Loucy (cell line): ENCODE measurements around the gene ZBTB24.
A peak's percentile ranks its signal among the peaks of the same experiment; 100 is the strongest.

Experiments used
- H2AFZ ChIP-seq: fragments of 200-600 bp; sonication (generic); 2 replicates; pipeline ENCODE4 v1.6.0; 2016; ENCODE audit warnings: antibody characterized with exemption, mild to moderate bottlenecking, low read length, moderate library complexity
- H3F3A ChIP-seq: fragments of 200-600 bp; 2 replicates; pipeline ENCODE4 v1.6.0; 2016; ENCODE audit warnings: antibody characterized with exemption, low read depth, mild to moderate bottlenecking
- H3K27me3 ChIP-seq: fragments of 200-600 bp; sonication (generic); 2 replicates; pipeline ENCODE4 v1.6.1; 2014; ENCODE audit warnings: low read length, mild to moderate bottlenecking; ENCODE audit not compliant: insufficient read depth, poor library complexity, severe bottlenecking
- H3K36me3 ChIP-seq: fragments of 200-600 bp; sonication (generic); 2 replicates; pipeline ENCODE4 v1.6.1; 2016; ENCODE audit warnings: low read length; ENCODE audit not compliant: insufficient read depth
- H3K4me1 ChIP-seq: fragments of 200-600 bp; sonication (generic); 2 replicates; pipeline ENCODE4 v1.5.1; 2014; ENCODE audit warnings: low read length, mild to moderate bottlenecking; ENCODE audit not compliant: insufficient read depth, poor library complexity, severe bottlenecking
- H3K4me2 ChIP-seq: fragments of 200-600 bp; sonication (generic); 2 replicates; pipeline ENCODE4 v1.6.0; 2014; ENCODE audit warnings: antibody characterized with exemption, low read length, low read depth, mild to moderate bottlenecking; ENCODE audit not compliant: poor library complexity, severe bottlenecking
- H3K4me3 ChIP-seq: fragments of 200-600 bp; sonication (generic); 2 replicates; pipeline ENCODE4 v1.5.1; 2014; ENCODE audit warnings: low read length, mild to moderate bottlenecking, mixed read lengths; ENCODE audit not compliant: poor library complexity, severe bottlenecking
- H3K79me2 ChIP-seq: fragments of 200-600 bp; sonication (generic); 2 replicates; pipeline ENCODE4 v1.6.1; 2014; ENCODE audit warnings: low read length; ENCODE audit not compliant: insufficient read depth
- H3K9ac ChIP-seq: fragments of 200-600 bp; sonication (generic); 2 replicates; pipeline ENCODE4 v1.6.0; 2014; ENCODE audit warnings: mild to moderate bottlenecking, low read depth, low read length, moderate library complexity; ENCODE audit not compliant: poor library complexity, severe bottlenecking
- H3K9me2 ChIP-seq: fragments of 200-600 bp; sonication (generic); replicated peaks from 2 replicates; pipeline ENCODE4 v1.6.1; 2016; ENCODE audit warnings: low read depth, low read length, mixed read lengths
- H3K9me3 ChIP-seq: fragments of 200-600 bp; sonication (generic); 2 replicates; pipeline ENCODE4 v1.6.1; 2014; ENCODE audit warnings: mild to moderate bottlenecking, antibody characterized with exemption, low read length, low read depth; ENCODE audit not compliant: insufficient read depth
- H4K20me1 ChIP-seq: fragments of 200-600 bp; sonication (generic); 2 replicates; pipeline ENCODE4 v1.6.0; 2014; ENCODE audit warnings: antibody characterized with exemption, low read length, mild to moderate bottlenecking; ENCODE audit not compliant: insufficient read depth, poor library complexity, severe bottlenecking
- EZH2phosphoT487 ChIP-seq: fragments of 200-600 bp; IDR thresholded peaks from 2 replicates; pipeline ENCODE4 v1.6.1; 2018; ENCODE audit warnings: antibody characterized with exemption, mild to moderate bottlenecking, moderate library complexity, borderline replicate concordance
- TF ChIP-seq, protein P1 (sequence below): fragments of 200-600 bp; sonication (generic); conservative IDR thresholded peaks from 2 replicates; pipeline ENCODE4 v1.5.1; 2014; ENCODE audit warnings: mild to moderate bottlenecking, antibody characterized with exemption, low read length

Gene ZBTB24

GRCh38 chr6:109449795-109450673 is 33.0 kb downstream of the ZBTB24 start:
- peaks cover 35% of the 10 kb centered on the region; the same call in 1 of the 2 replicates for H3K36me3 ChIP-seq
- TF ChIP-seq, protein P1, sequence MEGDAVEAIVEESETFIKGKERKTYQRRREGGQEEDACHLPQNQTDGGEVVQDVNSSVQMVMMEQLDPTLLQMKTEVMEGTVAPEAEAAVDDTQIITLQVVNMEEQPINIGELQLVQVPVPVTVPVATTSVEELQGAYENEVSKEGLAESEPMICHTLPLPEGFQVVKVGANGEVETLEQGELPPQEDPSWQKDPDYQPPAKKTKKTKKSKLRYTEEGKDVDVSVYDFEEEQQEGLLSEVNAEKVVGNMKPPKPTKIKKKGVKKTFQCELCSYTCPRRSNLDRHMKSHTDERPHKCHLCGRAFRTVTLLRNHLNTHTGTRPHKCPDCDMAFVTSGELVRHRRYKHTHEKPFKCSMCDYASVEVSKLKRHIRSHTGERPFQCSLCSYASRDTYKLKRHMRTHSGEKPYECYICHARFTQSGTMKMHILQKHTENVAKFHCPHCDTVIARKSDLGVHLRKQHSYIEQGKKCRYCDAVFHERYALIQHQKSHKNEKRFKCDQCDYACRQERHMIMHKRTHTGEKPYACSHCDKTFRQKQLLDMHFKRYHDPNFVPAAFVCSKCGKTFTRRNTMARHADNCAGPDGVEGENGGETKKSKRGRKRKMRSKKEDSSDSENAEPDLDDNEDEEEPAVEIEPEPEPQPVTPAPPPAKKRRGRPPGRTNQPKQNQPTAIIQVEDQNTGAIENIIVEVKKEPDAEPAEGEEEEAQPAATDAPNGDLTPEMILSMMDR: peak; percentile 43
- no peak for TF ChIP-seq EZH2phosphoT487
- H3F3A ChIP-seq: no peaks in the 10 kb centered on the region
- H4K20me1 ChIP-seq: peaks cover 2% of the 10 kb centered on the region
- H3K9me3 ChIP-seq: no peaks in the 10 kb centered on the region
- peaks cover 55% of the 10 kb centered on the region for H3K4me1 ChIP-seq
- peak overlapping the region; percentile 72 for H3K4me2 ChIP-seq
- H3K9ac ChIP-seq: peak overlapping the region; percentile 52
- no peaks in the 10 kb centered on the region for H3K9me2 ChIP-seq
- peaks cover 48% of the 10 kb centered on the region for H3K79me2 ChIP-seq
- no peak overlapping the region for H2AFZ ChIP-seq
- H3K4me3 ChIP-seq: peak overlapping the region; percentile 51
- no peaks in the 10 kb centered on the region for H3K27me3 ChIP-seq

DNA sequence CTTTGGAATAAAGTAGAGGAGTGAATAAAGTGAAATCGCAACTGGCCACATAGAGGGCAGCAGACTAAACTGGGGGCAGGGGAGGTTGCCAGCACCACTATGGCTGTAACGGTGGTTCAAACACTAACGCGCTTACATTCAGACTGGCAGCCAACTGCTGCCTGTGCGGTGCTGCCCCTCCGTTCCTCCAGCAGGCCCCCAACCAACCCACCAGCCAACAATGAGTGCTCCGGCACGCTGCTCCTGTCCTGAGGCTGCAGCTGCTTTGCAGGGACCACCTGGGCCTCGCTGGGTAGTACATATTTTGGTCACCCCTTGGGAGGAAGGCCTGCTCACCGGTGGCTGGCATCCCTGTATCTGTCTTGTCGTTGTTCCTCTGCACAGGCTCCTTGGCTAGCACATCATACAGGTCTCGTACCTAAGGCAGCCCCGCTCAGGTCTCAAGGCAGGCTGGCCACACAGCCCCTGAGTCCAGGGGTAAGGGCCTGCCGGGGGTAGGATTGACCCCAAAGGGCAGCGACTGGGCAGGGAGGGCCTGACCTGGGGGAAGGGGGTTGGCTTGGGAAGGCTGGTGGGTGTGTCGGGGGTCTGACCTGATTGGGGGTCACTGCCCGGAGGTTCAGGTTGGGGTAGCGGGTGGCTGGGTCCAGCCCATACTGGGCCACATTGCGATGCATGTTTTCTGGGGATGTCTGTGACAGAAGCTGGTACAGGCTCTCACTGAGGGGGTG is 33.8 kb downstream of the ZBTB24 start:
- peak overlapping the region; percentile 72 for H3K4me2 ChIP-seq
- peak overlapping the region; percentile 51 for H3K4me3 ChIP-seq
- no peaks in the 10 kb centered on the region for H3K27me3 ChIP-seq
- peaks cover 2% of the 10 kb centered on the region for H4K20me1 ChIP-seq
- H3K9me2 ChIP-seq: no peaks in the 10 kb centered on the region
- H3K9ac ChIP-seq: peak overlapping the region; percentile 52
- H2AFZ ChIP-seq: no peak overlapping the region
- H3K79me2 ChIP-seq: peaks cover 46% of the 10 kb centered on the region
- peaks cover 51% of the 10 kb centered on the region for H3K4me1 ChIP-seq
- TF ChIP-seq, protein P1: no peak
- TF ChIP-seq EZH2phosphoT487: no peak
- no peaks in the 10 kb centered on the region for H3F3A ChIP-seq
- peaks cover 42% of the 10 kb centered on the region; the same call in 1 of the 2 replicates for H3K36me3 ChIP-seq
- H3K9me3 ChIP-seq: no peaks in the 10 kb centered on the region

DNA sequence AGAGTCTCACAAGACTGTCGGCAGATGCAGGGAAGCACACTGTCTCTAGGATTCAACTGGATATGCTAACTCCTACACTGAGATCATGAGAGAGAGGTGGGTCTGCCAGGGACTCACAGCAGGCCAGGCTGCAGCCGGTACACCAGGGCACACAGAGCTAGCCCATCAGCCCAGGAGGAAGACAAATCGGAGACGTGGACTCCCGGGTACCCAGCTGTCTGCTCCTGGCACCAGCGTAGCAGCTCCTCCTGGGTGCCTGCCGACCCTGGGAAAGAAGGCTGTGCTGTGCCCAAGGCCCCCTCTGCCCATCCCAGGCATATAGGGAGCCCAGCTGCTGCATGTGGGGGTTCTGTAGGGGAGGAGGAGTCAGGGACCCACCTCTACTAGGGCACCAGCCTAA is 34.4 kb downstream of the ZBTB24 start:
- no peak for TF ChIP-seq EZH2phosphoT487
- peaks cover 45% of the 10 kb centered on the region for H3K4me1 ChIP-seq

More for the DNA sequence above, 34.4 kb downstream of the ZBTB24 start:
- Histone ChIP-seq H3K36me3 (peaks cover 48% of the 10 kb centered on the region; the same call in 1 of the 2 replicates), H3K4me3 (no peak overlapping the region), H3K79me2 (peaks cover 39% of the 10 kb centered on the region), H3F3A (no peaks in the 10 kb centered on the region), H3K4me2 (peak overlapping the region; percentile 72), H3K9me2 (no peaks in the 10 kb centered on the region), H3K9me3 (no peaks in the 10 kb centered on the region), H2AFZ (no peak overlapping the region), H3K27me3 (no peaks in the 10 kb centered on the region), H4K20me1 (peaks cover 2% of the 10 kb centered on the region), H3K9ac (peak overlapping the region; percentile 31)
